ENCODE data around the gene RXFP1. TPM values are rescaled to one million over a fixed set of nuclear protein-coding genes. Genes with fewer than 3 reads are reported as not detected.

The RXFP1 gene
- polyA plus RNA-seq, 1 of the 3 experiments (the other 2 are of a cell fraction), result not detected

DNA sequence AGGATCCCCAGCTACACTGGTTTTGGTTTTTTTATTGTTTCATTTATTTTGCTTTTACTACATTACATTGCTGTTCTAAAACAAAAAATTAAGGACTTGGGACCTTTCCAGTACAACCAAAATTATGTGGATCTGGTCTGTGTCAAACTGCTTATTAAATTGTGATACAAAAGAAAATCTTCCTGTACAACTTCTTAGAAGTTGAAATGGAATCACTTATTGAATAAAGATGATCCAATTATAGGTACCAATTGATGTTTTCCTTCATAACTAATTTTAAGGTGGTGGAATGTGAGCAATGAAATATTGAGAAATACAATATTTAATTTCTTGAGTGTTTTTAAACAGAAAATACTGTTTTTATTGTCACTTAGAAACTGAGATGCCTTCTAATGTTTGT is 82.7 kb downstream of the RXFP1 start:
- H3K79me2 ChIP-seq (ENCODE audit: insufficient read depth), result no peaks in the 10 kb centered on the region
- H3K9ac ChIP-seq, result no peak overlapping the region
- POLR2A ChIA-PET, result no interaction called here
- H3F3A ChIP-seq (replicated peaks; ENCODE audit: insufficient read depth), result no peaks in the 10 kb centered on the region
- H3K4me2 ChIP-seq, result no peak overlapping the region
- no peaks in the 10 kb centered on the region for H3K9me3 ChIP-seq
- no peak for DNase-seq
- H2AFZ ChIP-seq (ENCODE audit: low read depth), result no peak overlapping the region
- H3K9me2 ChIP-seq, result no peaks in the 10 kb centered on the region
- no peaks in the 10 kb centered on the region for H4K20me1 ChIP-seq (ENCODE audit: insufficient read depth)
- CTCF ChIA-PET, result interaction anchor here (1.1 kb wide), 1 partner anchor 21 kb away, joined by 3 read pairs; no protein-coding TSS in a partner anchor
- no peaks in the 10 kb centered on the region; a peak in 1 of 4 replicates for H3K4me1 ChIP-seq (ENCODE audit: control insufficient read depth in 1 of 2, insufficient read depth in 2 of 2, low read depth in 1 of 2, low read length in 1 of 2)
- TF ChIP-seq FOXJ3 (CRISPR knock-in tag; IDR thresholded peaks at IDR 0.05) (no peak), MXI1 (IDR thresholded peaks at IDR 0.05; ENCODE audit: low read depth, low read length) (no peak), ELF1 (IDR thresholded peaks at IDR 0.05) (no peak), TAF1 (IDR thresholded peaks at IDR 0.05; ENCODE audit: borderline replicate concordance, low read depth, low read length) (no peak), GATA2 (CRISPR knock-in tag; IDR thresholded peaks at IDR 0.05) (no peak), CHD2 (IDR thresholded peaks at IDR 0.05; ENCODE audit: low read length, partially characterized antibody) (no peak), RFX5 (IDR thresholded peaks at IDR 0.05; ENCODE audit: low read length) (no peak), GABPA (IDR thresholded peaks at IDR 0.05; ENCODE audit: low read depth) (no peak)
- TF ChIP-seq, protein P1, sequence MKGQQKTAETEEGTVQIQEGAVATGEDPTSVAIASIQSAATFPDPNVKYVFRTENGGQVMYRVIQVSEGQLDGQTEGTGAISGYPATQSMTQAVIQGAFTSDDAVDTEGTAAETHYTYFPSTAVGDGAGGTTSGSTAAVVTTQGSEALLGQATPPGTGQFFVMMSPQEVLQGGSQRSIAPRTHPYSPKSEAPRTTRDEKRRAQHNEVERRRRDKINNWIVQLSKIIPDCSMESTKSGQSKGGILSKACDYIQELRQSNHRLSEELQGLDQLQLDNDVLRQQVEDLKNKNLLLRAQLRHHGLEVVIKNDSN (IDR thresholded peaks at IDR 0.05; ENCODE audit: borderline replicate concordance, low read depth), result no peak
- TF ChIP-seq, protein P2, sequence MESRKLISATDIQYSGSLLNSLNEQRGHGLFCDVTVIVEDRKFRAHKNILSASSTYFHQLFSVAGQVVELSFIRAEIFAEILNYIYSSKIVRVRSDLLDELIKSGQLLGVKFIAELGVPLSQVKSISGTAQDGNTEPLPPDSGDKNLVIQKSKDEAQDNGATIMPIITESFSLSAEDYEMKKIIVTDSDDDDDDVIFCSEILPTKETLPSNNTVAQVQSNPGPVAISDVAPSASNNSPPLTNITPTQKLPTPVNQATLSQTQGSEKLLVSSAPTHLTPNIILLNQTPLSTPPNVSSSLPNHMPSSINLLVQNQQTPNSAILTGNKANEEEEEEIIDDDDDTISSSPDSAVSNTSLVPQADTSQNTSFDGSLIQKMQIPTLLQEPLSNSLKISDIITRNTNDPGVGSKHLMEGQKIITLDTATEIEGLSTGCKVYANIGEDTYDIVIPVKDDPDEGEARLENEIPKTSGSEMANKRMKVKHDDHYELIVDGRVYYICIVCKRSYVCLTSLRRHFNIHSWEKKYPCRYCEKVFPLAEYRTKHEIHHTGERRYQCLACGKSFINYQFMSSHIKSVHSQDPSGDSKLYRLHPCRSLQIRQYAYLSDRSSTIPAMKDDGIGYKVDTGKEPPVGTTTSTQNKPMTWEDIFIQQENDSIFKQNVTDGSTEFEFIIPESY (IDR thresholded peaks at IDR 0.05; ENCODE audit: borderline replicate concordance, low read depth), result no peak
- H3K4me3 ChIP-seq (ENCODE audit: low read depth in 2 of 2, low read length in 1 of 2), result no peak overlapping the region
- H3K27me3 ChIP-seq (ENCODE audit: insufficient read depth), result no peaks in the 10 kb centered on the region
- H3K27ac ChIP-seq (ENCODE audit: low read depth in 2 of 2, low read length in 1 of 2), result no peak overlapping the region
- H3K36me3 ChIP-seq (replicated peaks in 1 of 2; ENCODE audit: control insufficient read depth in 1 of 2, insufficient read depth in 2 of 2, low read length in 1 of 2), result no peaks in the 10 kb centered on the region

DNA sequence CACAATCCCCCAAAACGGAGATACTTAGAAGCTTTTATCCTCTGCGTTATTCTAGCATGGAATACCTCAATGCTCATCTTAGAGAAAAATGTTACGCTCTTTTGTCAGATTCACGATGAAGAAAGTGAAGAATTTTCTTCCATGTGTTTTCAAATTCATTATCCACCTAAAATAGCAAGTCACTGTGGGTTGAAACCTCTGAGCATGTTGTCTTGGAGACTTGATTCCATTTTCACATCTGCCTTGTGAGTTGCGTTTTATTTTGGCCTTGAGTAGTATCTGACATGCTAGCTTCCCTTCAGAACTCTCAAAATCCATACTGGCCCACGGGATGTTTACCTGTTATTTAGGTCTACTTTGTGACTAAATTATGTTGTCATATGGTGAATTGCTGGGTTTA is 83.7 kb downstream of the RXFP1 start:
- Histone ChIP-seq H3K36me3 (replicated peaks in 1 of 2; ENCODE audit: control insufficient read depth in 1 of 2, insufficient read depth in 2 of 2, low read length in 1 of 2) (no peaks in the 10 kb centered on the region), H3K79me2 (ENCODE audit: insufficient read depth) (no peaks in the 10 kb centered on the region), H4K20me1 (ENCODE audit: insufficient read depth) (no peaks in the 10 kb centered on the region), H3K4me2 (no peak overlapping the region), H3K4me1 (ENCODE audit: control insufficient read depth in 1 of 2, insufficient read depth in 2 of 2, low read depth in 1 of 2, low read length in 1 of 2) (no peaks in the 10 kb centered on the region; a peak in 1 of 4 replicates), H3K9ac (no peak overlapping the region), H3K9me2 (no peaks in the 10 kb centered on the region), H2AFZ (ENCODE audit: low read depth) (no peak overlapping the region), H3K27me3 (ENCODE audit: insufficient read depth) (no peaks in the 10 kb centered on the region), H3K4me3 (ENCODE audit: low read depth in 2 of 2, low read length in 1 of 2) (no peak overlapping the region), H3K9me3 (no peaks in the 10 kb centered on the region), H3K27ac (ENCODE audit: low read depth in 2 of 2, low read length in 1 of 2) (no peak overlapping the region), H3F3A (replicated peaks; ENCODE audit: insufficient read depth) (no peaks in the 10 kb centered on the region)
- WGBS (ENCODE audit: low lambda C conversion rate), result 50% methylated on average over 6 of the region's 6 CpGs
- no peak for DNase-seq
- ChIA-PET POLR2A (no interaction called here), CTCF (interaction anchor here (1.1 kb wide), 1 partner anchor 20 kb away, joined by 3 read pairs; no protein-coding TSS in a partner anchor)
- TF ChIP-seq, protein P3, sequence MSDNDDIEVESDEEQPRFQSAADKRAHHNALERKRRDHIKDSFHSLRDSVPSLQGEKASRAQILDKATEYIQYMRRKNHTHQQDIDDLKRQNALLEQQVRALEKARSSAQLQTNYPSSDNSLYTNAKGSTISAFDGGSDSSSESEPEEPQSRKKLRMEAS (IDR thresholded peaks at IDR 0.05; ENCODE audit: low read depth), result no peak
- TF ChIP-seq JUND (IDR thresholded peaks at IDR 0.05), result no peak
- no peak for TF ChIP-seq GATA2 (CRISPR knock-in tag; IDR thresholded peaks at IDR 0.05)
- TF ChIP-seq, protein P4, sequence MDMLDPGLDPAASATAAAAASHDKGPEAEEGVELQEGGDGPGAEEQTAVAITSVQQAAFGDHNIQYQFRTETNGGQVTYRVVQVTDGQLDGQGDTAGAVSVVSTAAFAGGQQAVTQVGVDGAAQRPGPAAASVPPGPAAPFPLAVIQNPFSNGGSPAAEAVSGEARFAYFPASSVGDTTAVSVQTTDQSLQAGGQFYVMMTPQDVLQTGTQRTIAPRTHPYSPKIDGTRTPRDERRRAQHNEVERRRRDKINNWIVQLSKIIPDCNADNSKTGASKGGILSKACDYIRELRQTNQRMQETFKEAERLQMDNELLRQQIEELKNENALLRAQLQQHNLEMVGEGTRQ (IDR thresholded peaks at IDR 0.05; ENCODE audit: borderline replicate concordance, low read depth, low read length), result no peak
- no peak for TF ChIP-seq FOSL2 (IDR thresholded peaks at IDR 0.05; ENCODE audit: borderline replicate concordance, low read depth)
- no peak for TF ChIP-seq FOXJ3 (CRISPR knock-in tag; IDR thresholded peaks at IDR 0.05)
- no peak for TF ChIP-seq RAD21 (IDR thresholded peaks at IDR 0.05; ENCODE audit: low read length)
- TF ChIP-seq YY1 (IDR thresholded peaks at IDR 0.05; ENCODE audit: low read depth), result no peak
- TF ChIP-seq NRF1 (IDR thresholded peaks at IDR 0.05; ENCODE audit: low read depth, low read length), result no peak
- no peak for TF ChIP-seq FOXM1 (IDR thresholded peaks at IDR 0.05; ENCODE audit: low read depth)
- TF ChIP-seq, protein P5, sequence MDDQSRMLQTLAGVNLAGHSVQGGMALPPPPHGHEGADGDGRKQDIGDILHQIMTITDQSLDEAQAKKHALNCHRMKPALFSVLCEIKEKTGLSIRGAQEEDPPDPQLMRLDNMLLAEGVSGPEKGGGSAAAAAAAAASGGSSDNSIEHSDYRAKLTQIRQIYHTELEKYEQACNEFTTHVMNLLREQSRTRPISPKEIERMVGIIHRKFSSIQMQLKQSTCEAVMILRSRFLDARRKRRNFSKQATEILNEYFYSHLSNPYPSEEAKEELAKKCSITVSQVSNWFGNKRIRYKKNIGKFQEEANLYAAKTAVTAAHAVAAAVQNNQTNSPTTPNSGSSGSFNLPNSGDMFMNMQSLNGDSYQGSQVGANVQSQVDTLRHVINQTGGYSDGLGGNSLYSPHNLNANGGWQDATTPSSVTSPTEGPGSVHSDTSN (IDR thresholded peaks at IDR 0.05), result no peak
- no peak for TF ChIP-seq RXRA (IDR thresholded peaks at IDR 0.05; ENCODE audit: borderline replicate concordance, low read depth)
- TF ChIP-seq CHD2 (IDR thresholded peaks at IDR 0.05; ENCODE audit: low read length, partially characterized antibody), result no peak

Measured in SK-N-SH (cell line).